ENCODE measurements around the gene HNRNPU. TPM values are rescaled to one million over a fixed set of nuclear protein-coding genes. Genes with fewer than 3 reads are reported as not detected.
"Not testable (repeated sequence)": the region's sequence is repeated elsewhere in the genome, so short reads cannot be mapped to it uniquely, and the experiment has no call there.

The HNRNPU gene
- total RNA-seq, 2 donors from 2014 or later: 310 to 319 TPM

DNA sequence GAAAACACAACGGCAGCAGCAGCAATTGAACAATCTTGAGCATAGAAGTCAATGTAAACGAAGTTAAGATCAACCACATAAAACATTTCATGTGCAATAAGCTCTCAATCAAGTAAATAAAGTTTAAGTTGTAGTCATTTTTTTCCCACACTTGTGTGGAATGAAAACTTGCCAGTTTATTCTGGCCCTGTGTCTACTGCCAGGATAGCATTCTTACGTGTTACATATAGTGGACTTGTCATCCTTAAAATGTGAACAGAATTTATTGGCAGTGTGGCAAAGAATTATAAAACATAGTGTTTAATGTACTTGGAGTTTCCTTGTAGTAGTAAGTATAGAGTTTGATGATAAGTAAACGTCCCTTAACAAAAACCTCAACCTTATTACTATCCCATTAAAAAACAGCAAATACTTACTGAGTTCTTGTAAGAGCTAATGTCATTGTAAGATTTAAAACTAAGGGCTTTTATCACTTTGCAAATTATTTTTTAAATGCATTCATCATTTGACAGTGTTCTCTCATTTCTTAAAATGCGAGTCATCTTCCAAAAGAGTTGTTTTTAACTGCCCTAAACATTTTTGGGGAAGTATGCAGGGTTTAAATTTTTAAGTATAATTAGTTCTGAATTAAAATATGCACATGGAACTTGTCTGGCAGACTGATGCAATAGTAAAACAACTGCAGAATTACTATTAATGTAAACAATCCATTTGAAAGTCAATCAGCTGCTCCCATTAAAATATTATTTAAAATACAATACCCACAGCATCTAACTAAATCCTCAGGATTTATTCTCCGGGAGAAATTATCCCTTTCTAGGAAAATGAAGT lies 21.0 kb downstream of the HNRNPU start:
- peaks cover 10 to 51% of the 10 kb centered on the region in 2 donors for H3K36me3 Mint-ChIP-seq (ENCODE audit: insufficient read depth in 2 of 2)
- peaks cover 75% of the 10 kb centered on the region for H3K4me1 Mint-ChIP-seq (ENCODE audit: low read depth)
- H3K4me3 Mint-ChIP-seq: no peak overlapping the region
- no peak for DNase-seq
- H3K27me3 Mint-ChIP-seq (ENCODE audit: low read depth): no peaks in the 10 kb centered on the region
- no peaks in the 10 kb centered on the region for H3K9me3 Mint-ChIP-seq
- no peak for ATAC-seq (replicated peaks in 1 of 2)
- peak overlapping the region; percentile 75 for H3K27ac Mint-ChIP-seq

DNA sequence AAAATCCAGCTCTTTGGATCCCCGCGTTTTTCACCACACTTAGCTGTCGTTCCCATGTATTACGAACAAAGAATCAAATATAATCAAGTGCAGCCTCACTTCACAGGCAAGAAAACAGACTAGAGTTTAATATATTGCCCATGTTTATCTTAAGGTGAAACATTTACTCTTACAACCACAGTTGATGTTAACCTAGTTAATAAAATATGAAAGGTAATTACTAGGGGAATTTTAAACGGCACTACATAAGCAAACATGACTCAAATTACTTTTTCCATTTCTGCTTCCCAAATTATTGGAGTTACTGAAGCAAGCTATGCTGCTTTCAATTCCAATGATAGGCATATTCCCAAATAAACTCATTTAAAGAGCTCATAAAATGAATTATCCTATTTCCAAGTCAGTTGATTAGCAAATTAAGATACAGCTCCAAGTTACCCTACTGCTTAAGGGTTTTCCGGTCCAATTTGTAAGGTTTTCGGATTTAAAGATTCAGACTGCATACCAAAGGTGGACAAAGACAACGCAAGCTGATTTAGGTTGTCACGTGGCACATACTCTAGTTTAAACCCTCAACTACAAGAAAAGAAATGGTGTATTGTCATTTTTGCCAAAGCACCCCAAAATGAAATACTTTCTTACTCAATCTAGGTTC lies 22.9 kb downstream of the HNRNPU start:
- H3K9me3 Mint-ChIP-seq: no peaks in the 10 kb centered on the region
- H3K36me3 Mint-ChIP-seq (ENCODE audit: insufficient read depth in 2 of 2): peaks cover 13 to 44% of the 10 kb centered on the region in 2 donors
- DNase-seq: no peak
- no peak for ATAC-seq (replicated peaks in 1 of 2)
- H3K4me3 Mint-ChIP-seq: no peak overlapping the region
- H3K27me3 Mint-ChIP-seq (ENCODE audit: low read depth): no peaks in the 10 kb centered on the region
- H3K27ac Mint-ChIP-seq: peak overlapping the region; percentile 89
- peaks cover 83% of the 10 kb centered on the region for H3K4me1 Mint-ChIP-seq (ENCODE audit: low read depth)

DNA sequence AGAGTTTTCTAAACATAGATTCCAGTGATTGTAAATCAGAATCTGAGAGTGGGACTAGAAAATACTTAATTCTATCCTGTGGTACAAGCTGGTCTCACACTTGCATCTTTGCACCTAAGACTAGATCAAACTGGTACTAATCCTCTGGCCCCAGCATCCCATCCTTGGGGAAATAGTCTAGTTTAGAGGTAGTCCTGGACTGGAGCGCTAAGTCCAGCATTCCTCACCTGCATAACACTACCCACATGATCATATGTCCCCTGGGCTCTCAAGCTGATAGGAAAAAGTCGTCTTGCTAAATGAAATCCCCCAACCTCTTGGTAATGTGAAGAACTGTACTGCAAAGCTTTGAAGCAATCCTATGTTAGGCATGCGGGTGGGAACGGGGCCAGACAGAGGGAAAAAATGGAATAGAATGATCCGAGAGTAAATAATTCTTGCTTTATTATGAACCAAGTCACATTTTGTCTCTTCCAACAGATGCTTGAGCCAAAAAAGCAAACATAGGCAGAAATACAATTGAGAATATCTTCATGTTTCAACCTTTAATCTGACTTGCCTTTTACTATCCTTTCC lies 24.0 kb downstream of the HNRNPU start:
- H3K27me3 Mint-ChIP-seq (ENCODE audit: low read depth): no peaks in the 10 kb centered on the region
- H3K36me3 Mint-ChIP-seq (ENCODE audit: insufficient read depth in 2 of 2): peaks cover 15 to 42% of the 10 kb centered on the region in 2 donors
- peak overlapping the region in 1 of 2 donors; percentile 33 for H3K4me3 Mint-ChIP-seq
- peak overlapping the region; percentile 89 for H3K27ac Mint-ChIP-seq
- H3K9me3 Mint-ChIP-seq: no peaks in the 10 kb centered on the region
- ATAC-seq (replicated peaks in 1 of 2) (no peak), DNase-seq (no peak)
- peaks cover 79% of the 10 kb centered on the region for H3K4me1 Mint-ChIP-seq (ENCODE audit: low read depth)

DNA sequence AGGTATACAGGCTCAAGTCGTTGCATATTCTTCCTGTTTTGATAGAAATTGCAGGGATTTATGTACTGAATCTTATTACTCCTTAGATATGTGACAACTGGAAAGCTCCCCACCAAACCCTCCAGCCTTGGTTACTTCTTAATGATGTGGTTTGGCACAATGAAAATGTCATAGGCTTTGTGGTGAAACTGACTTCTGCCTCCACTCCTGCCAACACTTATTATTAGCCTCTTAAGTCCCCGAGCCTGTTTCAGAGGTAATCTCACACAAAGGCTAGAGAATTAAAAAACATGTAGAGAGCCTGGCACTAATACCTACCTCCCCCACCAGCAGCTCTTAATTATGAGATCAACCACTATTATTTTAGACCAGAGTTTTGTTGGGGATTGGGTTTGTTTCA lies 24.7 kb downstream of the HNRNPU start:
- H3K27ac Mint-ChIP-seq: peak overlapping the region; percentile 31
- DNase-seq (no peak), ATAC-seq (replicated peaks in 1 of 2) (no peak)
- no peaks in the 10 kb centered on the region for H3K9me3 Mint-ChIP-seq
- peak overlapping the region in 1 of 2 donors; percentile 4 for H3K4me3 Mint-ChIP-seq
- H3K4me1 Mint-ChIP-seq (ENCODE audit: low read depth): peaks cover 74% of the 10 kb centered on the region
- H3K36me3 Mint-ChIP-seq (ENCODE audit: insufficient read depth in 2 of 2): peaks cover 14 to 38% of the 10 kb centered on the region in 2 donors
- no peaks in the 10 kb centered on the region for H3K27me3 Mint-ChIP-seq (ENCODE audit: low read depth)

DNA sequence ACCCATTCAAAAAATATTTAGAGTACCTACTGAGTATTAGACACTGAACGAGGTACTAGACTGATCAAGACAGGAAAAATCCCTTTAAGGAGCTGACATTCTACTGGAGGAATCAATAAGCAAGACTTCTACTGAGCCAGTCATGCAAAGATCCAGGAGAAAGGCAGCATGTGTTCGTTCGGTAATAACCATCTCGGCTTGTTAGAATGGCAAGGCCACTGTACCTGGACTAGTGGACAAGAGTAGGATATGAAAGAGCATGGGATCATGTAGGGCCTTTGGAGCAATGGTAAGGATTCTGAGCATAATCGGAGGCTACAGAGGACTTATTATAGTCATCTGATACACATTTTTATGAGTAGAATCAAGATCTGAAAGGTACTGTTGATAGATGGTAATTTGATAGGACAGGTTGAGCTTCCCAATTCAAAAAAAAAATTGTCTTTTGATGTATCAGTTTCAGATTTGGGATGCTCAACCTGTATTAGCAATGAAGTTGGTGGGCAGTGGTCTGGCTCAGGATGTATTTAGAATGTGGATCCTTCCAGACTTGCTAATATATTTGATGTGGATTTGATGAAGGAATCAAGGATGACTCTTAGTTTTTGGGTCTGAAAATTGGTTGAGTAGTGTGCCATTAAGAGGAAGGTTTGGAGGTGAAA lies 26.6 kb downstream of the HNRNPU start:
- Mint-ChIP-seq H3K9me3 (no peaks in the 10 kb centered on the region), H3K36me3 (ENCODE audit: insufficient read depth in 2 of 2) (peaks cover 15 to 25% of the 10 kb centered on the region in 2 donors), H3K4me3 (peak overlapping the region; percentile 92 to 96), H3K27ac (peak overlapping the region; percentile 98), H3K27me3 (ENCODE audit: low read depth) (no peaks in the 10 kb centered on the region), H3K4me1 (ENCODE audit: low read depth) (peaks cover 75% of the 10 kb centered on the region)
- DNase-seq (no peak), ATAC-seq (replicated peaks in 1 of 2) (no peak)

DNA sequence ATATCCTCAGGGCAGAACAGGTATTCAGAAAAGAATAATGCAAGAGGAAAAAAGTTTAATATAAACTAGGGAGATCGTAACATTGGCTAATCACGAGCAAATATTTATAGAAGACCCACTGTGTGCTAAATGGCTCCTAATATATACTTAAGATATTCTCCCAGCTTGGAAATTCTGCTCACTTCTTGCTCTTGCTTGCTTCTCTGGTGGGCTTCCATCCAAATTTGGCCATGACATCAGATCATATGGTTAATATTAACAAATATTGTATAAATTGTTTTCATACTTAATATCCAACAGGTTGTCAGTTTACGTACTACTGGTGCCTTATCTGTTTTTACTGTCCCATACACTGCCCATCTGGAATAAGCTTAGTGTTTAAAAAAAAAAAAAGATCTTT lies 27.8 kb downstream of the HNRNPU start:
- H3K4me3 Mint-ChIP-seq: peak overlapping the region; percentile 92 to 96
- H3K36me3 Mint-ChIP-seq (ENCODE audit: insufficient read depth in 2 of 2): peaks cover 15 to 23% of the 10 kb centered on the region in 2 donors
- H3K4me1 Mint-ChIP-seq (ENCODE audit: low read depth): peaks cover 66% of the 10 kb centered on the region
- H3K27ac Mint-ChIP-seq: peak overlapping the region; percentile 98
- H3K27me3 Mint-ChIP-seq (ENCODE audit: low read depth): no peaks in the 10 kb centered on the region
- no peaks in the 10 kb centered on the region for H3K9me3 Mint-ChIP-seq
- ATAC-seq (replicated peaks in 1 of 2) (no peak), DNase-seq (no peak)

DNA sequence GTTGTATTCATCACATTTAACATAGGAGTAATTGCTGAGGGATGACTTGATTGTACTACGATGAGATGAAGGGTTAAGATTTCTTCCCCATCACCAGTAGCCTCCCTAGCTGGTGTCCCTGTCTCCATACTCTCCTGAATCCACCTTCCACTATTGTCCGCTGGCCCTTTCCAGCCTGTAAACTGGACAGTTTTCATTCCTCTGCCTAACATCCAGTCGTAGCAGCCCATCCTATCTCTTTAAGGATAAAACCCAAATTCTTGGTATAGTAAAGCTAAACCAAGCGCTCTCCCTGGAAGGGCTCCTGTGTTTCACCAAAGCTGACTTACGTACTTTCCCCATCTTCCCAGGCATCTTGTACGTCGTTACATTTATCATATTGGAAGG lies 28.2 kb downstream of the HNRNPU start:
- H3K36me3 Mint-ChIP-seq (ENCODE audit: insufficient read depth in 2 of 2): peaks cover 15 to 23% of the 10 kb centered on the region in 2 donors
- no peaks in the 10 kb centered on the region for H3K27me3 Mint-ChIP-seq (ENCODE audit: low read depth)
- H3K9me3 Mint-ChIP-seq: no peaks in the 10 kb centered on the region
- peaks cover 68% of the 10 kb centered on the region for H3K4me1 Mint-ChIP-seq (ENCODE audit: low read depth)
- peak overlapping the region; percentile 98 for H3K27ac Mint-ChIP-seq
- H3K4me3 Mint-ChIP-seq: peak overlapping the region; percentile 92 to 96
- no peak for ATAC-seq (replicated peaks in 1 of 2)
- DNase-seq: no peak

DNA sequence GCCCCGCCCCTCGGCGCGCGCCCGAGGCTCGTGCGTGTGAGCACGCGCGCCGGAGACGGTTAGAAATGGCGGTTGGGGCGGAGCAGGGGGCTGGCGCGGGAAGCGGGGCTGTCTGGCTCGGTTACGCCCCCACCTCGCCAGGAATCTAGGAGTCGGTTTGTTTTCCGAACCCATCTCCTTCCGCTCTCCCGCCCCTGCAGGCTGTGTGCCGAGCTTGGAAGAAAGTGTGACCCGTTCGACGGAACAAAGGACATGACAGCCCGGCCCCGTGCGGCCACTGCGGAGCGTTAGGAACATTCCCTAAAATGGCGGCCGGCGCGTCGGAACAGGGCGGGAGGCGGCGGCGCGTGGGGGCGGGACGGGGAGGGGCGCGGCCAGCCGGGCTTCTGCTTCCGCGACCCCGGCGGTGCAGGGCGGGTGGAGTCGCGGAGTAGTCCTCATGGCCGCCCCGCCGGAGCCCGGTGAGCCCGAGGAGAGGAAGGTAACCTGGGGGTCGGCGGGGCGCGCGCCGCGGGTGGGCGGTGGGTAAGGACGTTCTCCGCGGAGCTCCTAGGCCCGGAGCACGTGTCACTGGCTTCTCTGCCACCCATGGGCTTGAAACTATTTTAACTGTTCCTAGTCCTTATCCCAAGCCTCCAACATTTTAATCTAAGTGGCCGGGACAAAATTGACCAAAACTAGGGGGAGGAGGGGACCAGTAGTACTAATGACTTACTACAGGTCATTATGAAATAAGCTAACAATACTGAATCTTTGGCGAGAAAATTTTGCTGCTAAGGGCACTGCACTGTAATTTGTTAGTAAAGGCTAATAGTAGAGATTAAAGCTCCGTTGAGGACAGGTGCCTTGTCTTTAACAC lies 28.8 kb downstream of the HNRNPU start, which contains the start of gene COX20:
Gene COX20 (plus strand): TSS at position 383 of the 859 bp plus-strand sequence. CDS start 57 bp downstream, at position 440.
- H3K27me3 Mint-ChIP-seq (ENCODE audit: low read depth): no peaks in the 10 kb centered on the region
- peak; percentile 89 to 90 for DNase-seq
- ATAC-seq (replicated peaks in 1 of 2): peak; percentile 69 to 70
- peak within 1 kb of the TSS; percentile 98 for H3K27ac Mint-ChIP-seq
- peaks cover 68% of the 10 kb centered on the region for H3K4me1 Mint-ChIP-seq (ENCODE audit: low read depth)
- H3K4me3 Mint-ChIP-seq: peak within 1 kb of the TSS; percentile 92 to 96
- no peaks in the 10 kb centered on the region for H3K9me3 Mint-ChIP-seq
- peaks cover 15 to 23% of the 10 kb centered on the region in 2 donors for H3K36me3 Mint-ChIP-seq (ENCODE audit: insufficient read depth in 2 of 2)

DNA sequence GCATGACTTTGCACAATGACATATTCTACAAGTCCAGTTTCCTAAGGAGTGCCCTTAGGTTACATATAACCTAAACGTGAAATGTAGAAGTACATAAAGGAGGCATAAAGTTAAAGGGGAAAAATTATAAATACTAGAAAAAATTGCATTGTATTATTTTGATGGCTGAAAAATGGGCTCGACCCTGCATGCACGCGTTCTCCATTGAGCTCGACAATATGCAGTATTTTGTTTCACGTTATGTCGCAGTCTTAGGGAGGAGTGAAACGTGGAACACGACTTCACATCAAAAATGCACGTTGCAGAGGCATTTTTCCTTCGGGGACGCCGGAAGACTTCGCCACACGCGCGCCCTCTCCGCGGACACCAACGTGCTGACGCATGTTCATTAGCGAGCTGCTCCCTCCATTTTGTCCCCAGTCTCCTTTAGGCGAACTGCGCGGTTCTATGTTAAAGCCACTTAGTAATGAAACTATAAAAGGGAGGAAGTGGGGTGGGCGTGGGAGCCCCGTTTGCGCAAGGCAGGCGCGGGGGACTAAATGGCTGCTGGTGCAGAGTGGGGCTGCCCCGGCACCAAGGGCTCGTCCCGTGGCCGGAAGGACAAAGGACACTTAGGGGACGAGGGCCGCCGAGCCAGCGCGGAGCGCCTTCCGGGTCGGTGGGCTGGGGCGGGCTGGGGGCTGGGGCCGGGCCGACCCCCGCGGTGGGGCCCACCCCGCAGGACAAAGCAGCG lies 29.6 kb downstream of the HNRNPU start:
- no peaks in the 10 kb centered on the region for H3K9me3 Mint-ChIP-seq
- H3K4me3 Mint-ChIP-seq: peak overlapping the region; percentile 92 to 96
- peaks cover 12 to 21% of the 10 kb centered on the region in 2 donors for H3K36me3 Mint-ChIP-seq (ENCODE audit: insufficient read depth in 2 of 2)
- peak; percentile 76 to 78 for ATAC-seq (replicated peaks in 1 of 2)
- H3K27ac Mint-ChIP-seq: peak overlapping the region; percentile 97
- peaks cover 61% of the 10 kb centered on the region for H3K4me1 Mint-ChIP-seq (ENCODE audit: low read depth)
- peak; percentile 89 to 92 for DNase-seq
- no peaks in the 10 kb centered on the region for H3K27me3 Mint-ChIP-seq (ENCODE audit: low read depth)

DNA sequence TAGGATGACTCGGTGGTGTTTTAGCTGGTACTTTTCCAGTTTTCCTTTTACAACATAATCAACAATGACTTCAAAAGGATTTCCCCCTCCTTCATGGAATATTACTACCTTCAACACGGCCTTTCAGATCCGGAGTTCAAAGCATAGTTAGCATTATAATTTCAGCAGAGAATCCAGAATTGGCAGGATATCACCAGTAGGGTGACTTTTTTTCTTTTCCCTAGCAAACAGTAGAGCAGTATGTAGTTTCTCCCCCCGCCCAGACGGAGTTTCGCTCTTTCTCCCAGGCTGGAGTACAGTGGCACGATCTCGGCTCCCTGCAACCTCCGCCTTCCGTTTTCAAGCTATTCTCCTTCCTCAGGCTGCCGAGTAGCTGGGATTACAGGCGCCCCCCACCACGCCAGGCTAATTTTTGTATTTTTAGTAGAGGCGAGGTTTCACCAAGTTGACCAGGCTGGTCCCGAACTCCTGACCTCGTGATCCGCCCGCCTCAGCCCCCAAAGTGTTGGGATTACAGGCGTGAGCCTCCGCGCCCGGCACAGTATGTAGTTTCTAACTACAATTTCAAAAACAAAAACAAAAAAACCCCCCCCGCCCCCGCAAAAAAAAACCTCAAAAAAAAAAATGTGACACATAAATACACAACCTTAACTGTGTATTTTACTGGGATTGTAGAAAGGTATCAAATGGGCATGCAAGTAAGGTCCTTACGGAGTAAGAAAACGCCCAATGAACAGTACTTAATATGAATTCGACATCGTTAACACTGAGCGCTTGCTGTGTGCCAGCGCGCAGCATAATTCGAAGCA lies 30.4 kb downstream of the HNRNPU start:
- DNase-seq (peak; percentile 52), ATAC-seq (replicated peaks in 1 of 2) (peak; percentile 8 to 23)
- Mint-ChIP-seq H3K4me1 (ENCODE audit: low read depth) (peaks cover 53% of the 10 kb centered on the region), H3K4me3 (peak overlapping the region; percentile 92 to 96), H3K9me3 (no peaks in the 10 kb centered on the region), H3K36me3 (ENCODE audit: insufficient read depth in 2 of 2) (peaks cover 12 to 19% of the 10 kb centered on the region in 2 donors), H3K27me3 (ENCODE audit: low read depth) (no peaks in the 10 kb centered on the region), H3K27ac (peak overlapping the region; percentile 97)

DNA sequence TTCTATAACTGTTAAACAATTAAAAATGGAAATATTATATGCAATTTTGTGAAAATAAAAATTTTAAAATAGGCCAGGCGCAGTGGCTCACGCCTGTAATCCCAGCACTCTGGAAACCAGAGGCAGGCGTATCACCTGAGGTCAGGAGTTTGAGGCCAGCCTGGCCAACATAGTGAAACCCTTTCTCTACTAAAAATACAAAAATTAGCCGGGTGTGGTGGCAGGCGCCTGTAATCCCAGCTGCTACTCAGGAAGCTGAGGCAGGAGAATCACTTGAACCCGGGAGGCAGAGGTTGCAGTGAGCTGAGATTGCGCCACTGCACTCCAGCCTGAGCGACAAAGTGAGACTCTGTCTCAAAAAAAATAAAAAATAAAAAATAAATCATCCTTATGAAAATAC lies 31.1 kb downstream of the HNRNPU start:
- DNase-seq; H3K27me3 Mint-ChIP-seq (ENCODE audit: low read depth); ATAC-seq (replicated peaks in 1 of 2); H3K9me3 Mint-ChIP-seq: not testable (repeated sequence)
- peak overlapping the region; percentile 47 to 92 for H3K4me3 Mint-ChIP-seq
- peaks cover 47% of the 10 kb centered on the region for H3K4me1 Mint-ChIP-seq (ENCODE audit: low read depth)
- peak overlapping the region; percentile 97 for H3K27ac Mint-ChIP-seq
- peaks cover 9 to 14% of the 10 kb centered on the region in 2 donors for H3K36me3 Mint-ChIP-seq (ENCODE audit: insufficient read depth in 2 of 2)

Measured in activated T-cell treated with anti-CD3 and anti-CD28 coated beads, Interleukin-2, amount 50 U/mL, for 72 hours (primary cell).